Smooth muscle cell (in vitro differentiated cells): ENCODE data around the gene FCHSD1. TPM values are rescaled to one million over a fixed set of nuclear protein-coding genes. Genes with fewer than 3 reads are reported as not detected.

Experiments used
- DNase-seq: peaks from one replicate; lab custom pipeline; 2025; ENCODE audit not compliant: unreplicated experiment; lab: John Stamatoyannopoulos, UW
- H2AFZ ChIP-seq: fragments of 200-600 bp; sonication (generic); 2 replicates; pipeline ENCODE4 v1.6.0; 2016; ENCODE audit warnings: antibody characterized with exemption, low read depth, mild to moderate bottlenecking
- H3F3A ChIP-seq: fragments of 200-600 bp; sonication (generic); 2 replicates; pipeline ENCODE4 v1.6.0; 2017; ENCODE audit warnings: antibody characterized with exemption, low read depth
- H3K27ac ChIP-seq: fragments of 200-600 bp; sonication (generic); 2 replicates; pipeline ENCODE4 v1.5.1; 2016; ENCODE audit warnings: low read depth, mild to moderate bottlenecking
- H3K27me3 ChIP-seq: fragments of 200-600 bp; sonication (generic); 2 replicates; pipeline ENCODE4 v1.6.1; 2016; ENCODE audit warnings: low read depth, mild to moderate bottlenecking
- H3K36me3 ChIP-seq: fragments of 200-600 bp; sonication (generic); 2 replicates; pipeline ENCODE4 v1.5.1; 2016; ENCODE audit warnings: low read depth
- H3K4me1 ChIP-seq: fragments of 200-600 bp; sonication (generic); 2 replicates; pipeline ENCODE4 v1.5.1; 2016; ENCODE audit warnings: low read depth
- H3K4me2 ChIP-seq: fragments of 200-600 bp; sonication (generic); 2 replicates; pipeline ENCODE4 v1.6.0; 2016; ENCODE audit warnings: mild to moderate bottlenecking
- H3K4me3 ChIP-seq: fragments of 200-600 bp; sonication (generic); 2 replicates; pipeline ENCODE4 v1.5.1; 2016; ENCODE audit warnings: mild to moderate bottlenecking
- H3K79me2 ChIP-seq: fragments of 200-600 bp; sonication (generic); 2 replicates; pipeline ENCODE4 v1.6.0; 2016; ENCODE audit warnings: low read depth, mild to moderate bottlenecking
- H3K9ac ChIP-seq: fragments of 200-600 bp; sonication (generic); 2 replicates; pipeline ENCODE4 v1.6.0; 2016; ENCODE audit warnings: low read depth
- H3K9me3 ChIP-seq: fragments of 200-600 bp; sonication (generic); replicated peaks from 2 replicates; pipeline ENCODE4 v1.5.1; 2016; ENCODE audit warnings: low read depth
- H4K20me1 ChIP-seq: fragments of 200-600 bp; sonication (generic); 2 replicates; pipeline ENCODE4 v1.6.0; 2016; ENCODE audit warnings: low read depth
- WGBS: methylation state at CpG from one replicate; pipeline ENCODE4 v1.1.7; 2016; ENCODE audit warnings: low lambda C conversion rate; 5-methylcytosine and 5-hydroxymethylcytosine counted together
- polyA plus RNA-seq: library from polyadenylated mRNA; unstranded; fragments of >200 nt; fragmentation: Nextera tagmentation; extraction: Ambion mirVana; gene quantifications from 2 replicates; pipeline ENCODE4 v1.2.1, GENCODE V29; 2016
- total RNA-seq: library from RNA; depleted of rRNA; stranded (reverse); fragments of >200 nt; gene quantifications from 2 replicates; pipeline ENCODE4 v1.2.3, GENCODE V29; 2014
- TF ChIP-seq, protein P1 (sequence below): fragments of 200-600 bp; sonication (generic); IDR thresholded peaks from 2 replicates; pipeline ENCODE4 v1.5.1; 2017; ENCODE audit warnings: borderline replicate concordance, mild to moderate bottlenecking, antibody characterized with exemption; ENCODE audit not compliant: insufficient read depth, poor library complexity, severe bottlenecking

FCHSD1 gene
- total and polyA plus RNA-seq, 2 experiments from 2014 or later: 15.7 to 16.4 TPM

DNA sequence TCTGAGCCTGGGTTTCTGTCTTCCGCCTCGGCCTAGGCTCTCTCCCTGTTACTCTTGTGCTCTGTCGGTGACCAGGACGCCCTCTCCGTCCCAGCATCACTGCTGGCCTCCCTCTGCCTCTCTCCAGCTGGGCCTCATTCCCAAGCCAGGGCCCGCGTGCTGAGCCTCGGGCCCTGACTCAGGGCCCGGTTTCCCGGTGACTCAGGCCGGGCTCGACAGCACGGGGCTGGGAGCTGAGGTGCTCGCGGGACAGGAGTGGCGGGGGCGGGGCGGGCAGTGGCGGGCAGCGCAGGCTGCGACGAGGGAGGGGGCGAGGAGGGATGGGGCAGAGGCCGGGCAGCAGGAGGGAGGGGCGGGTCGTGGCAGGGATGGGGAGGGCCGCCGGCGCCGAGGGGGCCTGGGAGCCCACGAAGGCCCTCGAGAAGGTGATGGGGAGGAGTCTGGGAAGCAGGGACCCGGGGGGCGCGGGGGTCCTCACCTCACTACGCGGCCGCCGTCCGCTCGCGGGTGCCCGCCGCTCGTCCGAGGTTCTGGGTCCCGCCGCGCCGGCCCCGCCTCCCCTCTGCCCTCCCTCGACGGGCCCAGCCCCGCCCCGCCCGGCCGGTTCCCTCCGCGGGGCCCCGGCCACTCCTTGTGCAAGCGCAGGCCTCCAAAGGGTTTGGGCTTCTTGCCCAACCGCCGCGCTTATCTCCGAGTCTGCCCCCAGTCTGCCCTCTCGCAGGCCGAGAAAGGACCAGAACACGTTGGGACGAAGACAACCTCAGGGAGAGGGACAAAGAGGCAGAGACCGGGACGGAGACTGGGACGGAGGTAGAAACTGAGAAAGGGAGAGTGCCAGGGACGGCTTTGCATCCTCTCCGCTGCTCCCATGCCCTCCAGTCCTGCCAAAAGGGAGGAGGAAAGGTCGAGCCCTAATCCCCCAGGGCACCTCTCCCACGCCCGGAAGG, 30.8 kb upstream of the FCHSD1 start, which contains the start of gene ARAP3:
ARAP3 (minus strand) TSS at position 536 of the 947 bp plus-strand sequence. CDS start 1,744 bp downstream, outside the sequence.
- Histone ChIP-seq H3K79me2 (no peaks in the 10 kb centered on the region), H3K4me1 (peaks cover 29% of the 10 kb centered on the region), H3K9me3 (no peaks in the 10 kb centered on the region), H3K4me2 (peak within 1 kb of the TSS; percentile 76), H3K27ac (peak within 1 kb of the TSS; percentile 90), H3K4me3 (peak within 1 kb of the TSS; percentile 45), H3K36me3 (no peaks in the 10 kb centered on the region), H3K27me3 (no peaks in the 10 kb centered on the region), H3F3A (peaks cover 5% of the 10 kb centered on the region), H2AFZ (peak within 1 kb of the TSS; percentile 13), H3K9ac (peak within 1 kb of the TSS; percentile 46), H4K20me1 (no peaks in the 10 kb centered on the region)
- TF ChIP-seq, protein P1, sequence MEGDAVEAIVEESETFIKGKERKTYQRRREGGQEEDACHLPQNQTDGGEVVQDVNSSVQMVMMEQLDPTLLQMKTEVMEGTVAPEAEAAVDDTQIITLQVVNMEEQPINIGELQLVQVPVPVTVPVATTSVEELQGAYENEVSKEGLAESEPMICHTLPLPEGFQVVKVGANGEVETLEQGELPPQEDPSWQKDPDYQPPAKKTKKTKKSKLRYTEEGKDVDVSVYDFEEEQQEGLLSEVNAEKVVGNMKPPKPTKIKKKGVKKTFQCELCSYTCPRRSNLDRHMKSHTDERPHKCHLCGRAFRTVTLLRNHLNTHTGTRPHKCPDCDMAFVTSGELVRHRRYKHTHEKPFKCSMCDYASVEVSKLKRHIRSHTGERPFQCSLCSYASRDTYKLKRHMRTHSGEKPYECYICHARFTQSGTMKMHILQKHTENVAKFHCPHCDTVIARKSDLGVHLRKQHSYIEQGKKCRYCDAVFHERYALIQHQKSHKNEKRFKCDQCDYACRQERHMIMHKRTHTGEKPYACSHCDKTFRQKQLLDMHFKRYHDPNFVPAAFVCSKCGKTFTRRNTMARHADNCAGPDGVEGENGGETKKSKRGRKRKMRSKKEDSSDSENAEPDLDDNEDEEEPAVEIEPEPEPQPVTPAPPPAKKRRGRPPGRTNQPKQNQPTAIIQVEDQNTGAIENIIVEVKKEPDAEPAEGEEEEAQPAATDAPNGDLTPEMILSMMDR: no peak
- peak; percentile 86 for DNase-seq
- 2% methylated on average over 42 of the region's 77 CpGs for WGBS

DNA sequence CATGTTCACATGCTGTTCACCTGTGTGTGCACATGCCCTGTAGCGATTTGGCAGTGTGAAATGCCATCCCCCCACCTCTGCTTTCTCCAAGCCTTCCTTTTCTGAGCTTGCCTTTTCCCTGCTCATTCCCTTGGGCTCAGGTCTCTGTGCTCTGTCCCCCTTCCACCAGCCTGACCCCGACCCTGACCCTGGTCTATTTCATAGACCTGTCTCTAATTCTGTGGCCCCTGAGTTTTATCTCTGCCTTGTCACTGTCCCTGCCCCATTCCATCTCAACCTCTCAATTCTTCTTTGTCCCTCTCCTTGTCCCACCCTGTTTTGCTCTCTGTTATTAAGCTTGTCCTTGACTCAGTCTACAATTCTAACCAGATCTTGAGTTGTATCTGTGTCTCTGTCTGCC, 30.1 kb upstream of the FCHSD1 start:
- Histone ChIP-seq H4K20me1 (no peaks in the 10 kb centered on the region), H3K9ac (peak overlapping the region; percentile 46), H3K4me1 (peaks cover 27% of the 10 kb centered on the region), H2AFZ (peak overlapping the region; percentile 13), H3K9me3 (no peaks in the 10 kb centered on the region), H3K4me2 (peak overlapping the region; percentile 76), H3K27me3 (no peaks in the 10 kb centered on the region), H3K36me3 (no peaks in the 10 kb centered on the region), H3K4me3 (peak overlapping the region; percentile 45), H3K27ac (peak overlapping the region; percentile 90), H3K79me2 (no peaks in the 10 kb centered on the region), H3F3A (peaks cover 5% of the 10 kb centered on the region)
- no peak for DNase-seq
- TF ChIP-seq, protein P1: no peak
- 36% methylated on average over 2 of the region's 2 CpGs for WGBS

DNA sequence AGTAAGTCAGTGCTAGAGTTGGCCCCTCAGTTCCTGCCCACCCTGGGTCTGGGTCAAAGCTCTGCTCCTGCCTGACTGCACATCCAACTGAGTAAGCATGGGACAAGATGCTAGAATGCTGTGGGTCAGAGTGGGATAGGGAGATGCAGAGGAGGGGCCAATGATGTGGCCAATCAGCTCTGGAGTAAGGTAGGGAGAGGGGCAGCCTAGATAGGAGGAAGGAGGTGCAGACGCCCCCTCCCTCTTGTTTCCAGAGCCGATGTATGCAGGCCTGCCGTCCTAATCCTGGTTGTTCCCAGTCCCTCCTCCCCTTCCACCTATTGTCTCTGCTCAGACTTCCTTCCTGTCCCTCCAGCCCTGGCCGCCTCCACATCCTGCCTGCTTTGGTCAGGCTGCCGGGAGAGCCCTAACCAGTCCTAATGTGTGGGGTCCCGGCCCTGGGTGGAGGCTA, 29.6 kb upstream of the FCHSD1 start:
- DNase-seq: no peak
- WGBS: 14% methylated on average over 5 of the region's 6 CpGs
- Histone ChIP-seq H3F3A (peaks cover 5% of the 10 kb centered on the region), H4K20me1 (no peaks in the 10 kb centered on the region), H2AFZ (no peak overlapping the region), H3K4me2 (peak overlapping the region; percentile 76), H3K27me3 (no peaks in the 10 kb centered on the region), H3K79me2 (no peaks in the 10 kb centered on the region), H3K4me1 (peaks cover 27% of the 10 kb centered on the region), H3K4me3 (peak overlapping the region; percentile 45), H3K36me3 (no peaks in the 10 kb centered on the region), H3K9ac (peak overlapping the region; percentile 46), H3K9me3 (no peaks in the 10 kb centered on the region), H3K27ac (peak overlapping the region; percentile 90)
- TF ChIP-seq, protein P1: no peak
